H1 (cell line): ENCODE measurements around the gene ATP2A3. TPM values are rescaled to one million over a fixed set of nuclear protein-coding genes. Genes with fewer than 3 reads are reported as not detected.
A peak's percentile ranks its signal among the peaks of the same experiment; 100 is the strongest.

Source experiments
- CTCF ChIA-PET: fragments of 300-600 bp; sonication (Branson Sonifier 250); formaldehyde crosslinking; loops from one replicate; lab custom pipeline; 2021; ENCODE audit not compliant: partially characterized antibody; lab: Charles Lee
- POLR2A ChIA-PET: fragments of 300-600 bp; sonication (Branson Sonifier 250); formaldehyde crosslinking; loops from one replicate; lab custom pipeline; 2021; ENCODE audit warnings: inconsistent platforms; ENCODE audit not compliant: partially characterized antibody; lab: Charles Lee
- DNase-seq, 2 experiments: peaks; one replicate each; pipeline versions ENCODE4 v3.0.0 to v3.0.0-alpha.2; 2010 to 2022; ENCODE audit warnings: low spot score in 2 of 2, low read depth in 1 of 2, mixed read lengths in 1 of 2
- FAIRE-seq: peaks from 2 replicates; lab custom pipeline; 2011; peaks lifted over from hg19 to GRCh38; lab: Jason Lieb, UNC
- H2AFZ ChIP-seq: 2 replicates; pipeline ENCODE4 v1.8.1; 2012; ENCODE audit warnings: low read length, inconsistent platforms
- H2AK5ac ChIP-seq: 2 replicates; pipeline ENCODE4 v1.6.1; 2013; ENCODE audit warnings: low read depth, low read length
- H2BK120ac ChIP-seq: replicated peaks from 2 replicates; pipeline ENCODE3; 2013; ENCODE audit warnings: low read depth, low read length, inconsistent platforms
- H2BK12ac ChIP-seq: 2 replicates; pipeline ENCODE4 v1.6.1; 2013; ENCODE audit warnings: low read depth, low read length
- H2BK15ac ChIP-seq: 2 replicates; pipeline ENCODE4 v1.6.1; 2013; ENCODE audit warnings: low read length
- H2BK20ac ChIP-seq: 2 replicates; pipeline ENCODE4 v1.6.1; 2013; ENCODE audit warnings: low read length
- H2BK5ac ChIP-seq: 2 replicates; pipeline ENCODE4 v1.6.1; 2013; ENCODE audit warnings: low read depth, low read length
- H3K14ac ChIP-seq: 2 replicates; pipeline ENCODE4 v1.6.1; 2013; ENCODE audit warnings: inconsistent platforms; ENCODE audit not compliant: insufficient read length
- H3K18ac ChIP-seq: 2 replicates; pipeline ENCODE4 v1.6.1; 2013; ENCODE audit warnings: low read length; ENCODE audit errors: extremely low read depth
- H3K23ac ChIP-seq: 2 replicates; pipeline ENCODE4 v1.6.1; 2013; ENCODE audit warnings: inconsistent platforms; ENCODE audit not compliant: insufficient read length
- H3K23me2 ChIP-seq: 2 replicates; pipeline ENCODE4 v1.6.1; 2013; ENCODE audit warnings: low read depth, low read length
- H3K27ac ChIP-seq: 2 replicates; pipeline ENCODE4 v1.6.1; 2011; ENCODE audit warnings: low read depth, low read length, inconsistent platforms
- H3K27me3 ChIP-seq, 4 experiments: replicated peaks in 1 of 4; 1 replicate in 1 of 4; 2 replicates in 3 of 4; pipeline versions ENCODE4 v1.6.1 to v1.8.1; 2011 to 2013; ENCODE audit warnings: low read length in 3 of 4, mild to moderate bottlenecking in 3 of 4, inconsistent platforms in 2 of 4, mixed read lengths in 2 of 4, moderate library complexity in 1 of 4; ENCODE audit not compliant: control insufficient read depth in 3 of 4, insufficient read depth in 3 of 4; ENCODE audit errors: extremely low read depth in 1 of 4
- H3K36me3 ChIP-seq, 4 experiments: 2 replicates each; pipeline versions ENCODE4 v1.6.1 to v1.8.1; 2011 to 2013; ENCODE audit warnings: mild to moderate bottlenecking in 4 of 4, low read length in 3 of 4, moderate library complexity in 2 of 4, control low read depth in 1 of 4, inconsistent platforms in 1 of 4; ENCODE audit not compliant: insufficient read depth in 4 of 4, control insufficient read depth in 2 of 4
- H3K4ac ChIP-seq: replicated peaks from 2 replicates; pipeline ENCODE3; 2013; ENCODE audit warnings: low read length, low read depth, mixed read lengths, inconsistent platforms; ENCODE audit not compliant: insufficient read length
- H3K4me1 ChIP-seq, 4 experiments: replicated peaks in 1 of 4; 1 replicate in 1 of 4; 2 replicates in 3 of 4; pipeline versions ENCODE4 v1.6.1 to v1.8.1; 2011 to 2013; ENCODE audit warnings: low read length in 3 of 4, inconsistent platforms in 2 of 4, mixed read lengths in 1 of 4; ENCODE audit not compliant: insufficient read depth in 4 of 4, control insufficient read depth in 3 of 4
- H3K4me2 ChIP-seq, 2 experiments: 2 replicates each; pipeline versions ENCODE4 v1.6.1 to v1.8.1; 2011 to 2013; ENCODE audit warnings: low read depth in 2 of 2, low read length in 2 of 2, control low read depth in 1 of 2, inconsistent platforms in 1 of 2, mild to moderate bottlenecking in 1 of 2; ENCODE audit not compliant: insufficient read depth in 1 of 2
- H3K4me3 ChIP-seq, 4 experiments: fragments of 200-600, 300-600 bp in 1 of 4; sonication (generic), shearing (Covaris generic), sonication (Bioruptor Twin) in 1 of 4; 2 replicates each; pipeline versions ENCODE4 v1.5.1 to v1.8.1; 2011 to 2016; ENCODE audit warnings: low read length in 4 of 4, low read depth in 3 of 4, control low read depth in 2 of 4, inconsistent platforms in 2 of 4, mild to moderate bottlenecking in 2 of 4, mixed read lengths in 1 of 4, moderate library complexity in 1 of 4; ENCODE audit not compliant: insufficient read depth in 2 of 4; ENCODE audit errors: extremely low read depth in 1 of 4
- H3K56ac ChIP-seq: replicated peaks from 2 replicates; pipeline ENCODE3; 2013; ENCODE audit warnings: low read depth, mild to moderate bottlenecking, mixed read lengths, low read length, inconsistent platforms; ENCODE audit not compliant: insufficient read length
- H3K79me1 ChIP-seq: 2 replicates; pipeline ENCODE4 v1.6.1; 2013; ENCODE audit warnings: low read depth, low read length, control low read depth
- H3K79me2 ChIP-seq, 2 experiments: 2 replicates each; pipeline versions ENCODE4 v1.6.1 to v1.8.1; 2012 to 2013; ENCODE audit warnings: low read length in 2 of 2, mild to moderate bottlenecking in 2 of 2, inconsistent platforms in 1 of 2; ENCODE audit not compliant: insufficient read depth in 2 of 2, control insufficient read depth in 1 of 2
- H3K9ac ChIP-seq, 4 experiments: replicated peaks in 1 of 4; 1 replicate in 1 of 4; 2 replicates in 3 of 4; pipeline versions ENCODE4 v1.6.1 to v1.8.1; 2011 to 2013; ENCODE audit warnings: low read depth in 3 of 4, low read length in 3 of 4, control low read depth in 2 of 4, mild to moderate bottlenecking in 2 of 4, moderate library complexity in 2 of 4, inconsistent platforms in 1 of 4; ENCODE audit errors: extremely low read depth in 1 of 4
- H3K9me3 ChIP-seq, 2 experiments: 2 replicates each; pipeline versions ENCODE4 v1.6.1 to v1.8.1; 2012 to 2013; ENCODE audit warnings: mild to moderate bottlenecking in 2 of 2, moderate library complexity in 2 of 2, control low read depth in 1 of 2, inconsistent platforms in 1 of 2, low read depth in 1 of 2, low read length in 1 of 2, mixed read lengths in 1 of 2; ENCODE audit not compliant: insufficient read depth in 2 of 2
- H4K20me1 ChIP-seq, 2 experiments: replicated peaks in 1 of 2; 2 replicates each; pipeline versions ENCODE3 to v1.8.1; 2011 to 2013; ENCODE audit warnings: inconsistent platforms in 2 of 2, low read length in 2 of 2, mild to moderate bottlenecking in 1 of 2; ENCODE audit not compliant: insufficient read depth in 2 of 2, control insufficient read depth in 1 of 2
- H4K5ac ChIP-seq: 2 replicates; pipeline ENCODE4 v1.6.1; 2013; ENCODE audit warnings: low read length, low read depth, mixed read lengths, inconsistent platforms; ENCODE audit not compliant: insufficient read length
- H4K8ac ChIP-seq: 2 replicates; pipeline ENCODE4 v1.8.0; 2013; ENCODE audit warnings: mild to moderate bottlenecking, moderate library complexity, low read length, inconsistent platforms; ENCODE audit not compliant: insufficient read depth; ENCODE audit errors: extremely low read depth
- H4K91ac ChIP-seq: replicated peaks from 2 replicates; pipeline ENCODE3; 2013; ENCODE audit warnings: low read length, mixed read lengths, inconsistent platforms; ENCODE audit not compliant: insufficient read length
- BACH1 ChIP-seq: IDR thresholded peaks from 2 replicates; pipeline ENCODE4 v1.6.1; 2012; ENCODE audit warnings: low read length, improper control_type of control experiment
- BCL11A ChIP-seq, 2 experiments: IDR thresholded peaks; one replicate each; pipeline ENCODE4 v1.6.1; 2011; ENCODE audit warnings: low read depth in 2 of 2, low read length in 2 of 2, mild to moderate bottlenecking in 2 of 2
- CEBPB ChIP-seq: IDR thresholded peaks from 2 replicates; pipeline ENCODE4 v1.6.1; 2012; ENCODE audit warnings: low read depth, low read length
- CREB1 ChIP-seq: IDR thresholded peaks from 2 replicates; pipeline ENCODE4 v1.6.1; 2012; ENCODE audit warnings: inconsistent platforms
- EP300 ChIP-seq, 2 experiments: IDR thresholded peaks; 1 replicate in 1 of 2; 2 replicates in 1 of 2; pipeline ENCODE4 v1.6.1; 2011 to 2012; ENCODE audit warnings: low read depth in 2 of 2, low read length in 2 of 2, mild to moderate bottlenecking in 2 of 2, borderline replicate concordance in 1 of 2, inconsistent platforms in 1 of 2, moderate library complexity in 1 of 2
- NANOG ChIP-seq: IDR thresholded peaks from 2 replicates; pipeline ENCODE4 v1.6.1; 2011; ENCODE audit warnings: low read length, low read depth, mild to moderate bottlenecking, inconsistent platforms; ENCODE audit not compliant: insufficient read depth, poor library complexity, severe bottlenecking
- POLR2AphosphoS5 ChIP-seq: IDR thresholded peaks from 2 replicates; pipeline ENCODE4 v1.6.1; 2011; ENCODE audit warnings: low read depth, low read length
- RAD21 ChIP-seq, 2 experiments: IDR thresholded peaks in 1 of 2; conservative IDR thresholded peaks in 1 of 2; 2 replicates each; pipeline ENCODE4 v1.6.1; 2011; ENCODE audit warnings: low read depth in 2 of 2, low read length in 2 of 2, improper control_type of control experiment in 1 of 2, inconsistent platforms in 1 of 2, mild to moderate bottlenecking in 1 of 2, moderate library complexity in 1 of 2
- SIN3A ChIP-seq, 2 experiments: IDR thresholded peaks in 1 of 2; conservative IDR thresholded peaks in 1 of 2; 2 replicates each; pipeline ENCODE4 v1.6.1; 2011 to 2012; ENCODE audit warnings: low read length in 2 of 2, improper control_type of control experiment in 1 of 2, low read depth in 1 of 2, mild to moderate bottlenecking in 1 of 2
- YY1 ChIP-seq: IDR thresholded peaks from 2 replicates; pipeline ENCODE4 v1.6.1; 2011; ENCODE audit warnings: low read depth, mild to moderate bottlenecking, low read length
- WGBS, 2 experiments: shearing (Covaris generic) in 1 of 2; methylation state at CpG; one replicate each; pipeline versions ENCODE4 v1.1.6 to v1.1.7; 2013 to 2015; ENCODE audit warnings: low lambda C conversion rate in 2 of 2, mixed read lengths in 2 of 2, inconsistent platforms in 1 of 2, low coverage in 1 of 2, missing lambda C conversion rate in 1 of 2; ENCODE audit not compliant: insufficient replicate concordance in 2 of 2, insufficient coverage in 1 of 2, insufficient read length in 1 of 2; ENCODE audit errors: extremely low coverage in 1 of 2, missing lambda C conversion rate in 1 of 2; 5-methylcytosine and 5-hydroxymethylcytosine counted together
- polyA plus RNA-seq, 7 experiments: library from polyadenylated mRNA; depleted of rRNA in 3 of 7; stranded (reverse) in 5 of 7; unstranded in 2 of 7; fragments of >200 nt in 5 of 7; fragments of 200-250 nt in 2 of 7; gene quantifications; 1 replicate in 5 of 7; 2 replicates in 1 of 7; 4 replicates in 1 of 7; pipeline versions ENCODE4 v1.2.1 to v1.2.3, GENCODE V29; 2011 to 2013; ENCODE audit warnings: missing spikeins in 2 of 7, mixed read lengths in 2 of 7
- total RNA-seq: library from RNA; stranded (reverse); fragmentation: NEBNext Ultra II Directional; extraction: Animal tissue kit (Norgen Biotek cat#: 25700); gene quantifications from 2 replicates; pipeline ENCODE4 v1.2.1, GENCODE V29; 2021
- TF ChIP-seq, protein P1 (sequence below): IDR thresholded peaks from 2 replicates; pipeline ENCODE4 v1.6.1; 2012; ENCODE audit warnings: inconsistent platforms

The ATP2A3 gene
- total and polyA plus RNA-seq, 2 of the 8 experiments (the other 6 are each of a cell fraction or from before 2014, with no cell fraction given): 18.4 to 32.5 TPM

GRCh38 chr17:3935140-3935542, 29.1 kb downstream of the ATP2A3 start:
- Histone ChIP-seq H3K4ac (no peak overlapping the region), H2BK15ac (no peak overlapping the region), H3K79me1 (no peaks in the 10 kb centered on the region), H3K14ac (no peak overlapping the region), H3K9ac (no peak overlapping the region), H3K79me2 (no peaks in the 10 kb centered on the region), H4K20me1 (no peaks in the 10 kb centered on the region), H3K23me2 (no peaks in the 10 kb centered on the region; the same call in 1 of the 2 replicates), H3K4me3 (no peak overlapping the region), H4K8ac (no peak overlapping the region), H3K18ac (no peak overlapping the region), H2AFZ (no peak overlapping the region), H3K4me1 (no peaks in the 10 kb centered on the region), H4K5ac (no peak overlapping the region), H3K27ac (no peak overlapping the region), H2BK20ac (no peak overlapping the region), H3K36me3 (no peaks in the 10 kb centered on the region; a peak in 3 of 8 replicates), H3K27me3 (no peaks in the 10 kb centered on the region), H2BK5ac (no peak overlapping the region; the same call in 1 of the 2 replicates), H2BK12ac (no peak overlapping the region), H3K9me3 (no peaks in the 10 kb centered on the region), H3K56ac (peak overlapping the region; percentile 39), H3K23ac (no peak overlapping the region), H4K91ac (no peak overlapping the region), H2AK5ac (no peak overlapping the region), H2BK120ac (no peak overlapping the region), H3K4me2 (no peak overlapping the region)
- CTCF ChIA-PET: interaction anchor here (0.6 to 6.8 kb wide), 28 partner anchors 10 to 1023 kb away, joined by 3 to 102 read pairs (median 4); partner anchors contain the start of gene P2RX1
- POLR2A ChIA-PET: interaction anchor here (1.0 to 1.4 kb wide), 2 partner anchors 18 to 71 kb away, joined by 3 to 5 read pairs; no protein-coding TSS in a partner anchor
- DNase-seq (peak; percentile 44 to 80), FAIRE-seq (peak; percentile 78)
- WGBS, 2 experiments: 32% methylated on average over 8 of the region's 10 CpGs; no CpG with 5 or more reads in 1 of the 2 experiments
- TF ChIP-seq, protein P1, sequence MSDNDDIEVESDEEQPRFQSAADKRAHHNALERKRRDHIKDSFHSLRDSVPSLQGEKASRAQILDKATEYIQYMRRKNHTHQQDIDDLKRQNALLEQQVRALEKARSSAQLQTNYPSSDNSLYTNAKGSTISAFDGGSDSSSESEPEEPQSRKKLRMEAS: peak; percentile 19; the same call in 1 of the 2 replicates
- TF ChIP-seq CREB1 (peak; percentile 76), EP300 (IDR thresholded peaks at IDR 0.05; ENCODE audit: borderline replicate concordance in 1 of 2, low read depth in 2 of 2, low read length in 2 of 2) (peak in 1 of 2 experiments; percentile 62; a peak in 1 of 3 replicates), BCL11A (IDR thresholded peaks at IDR 0.05; ENCODE audit: low read depth in 2 of 2, low read length in 2 of 2) (no peak), CEBPB (no peak), YY1 (peak; percentile 72; the same call in 1 of the 2 replicates), RAD21 (IDR thresholded peaks at IDR 0.05 in 1 of 2, conservative IDR thresholded peaks at IDR 0.05 in 1 of 2; ENCODE audit: low read depth in 2 of 2, low read length in 2 of 2) (peak; percentile 92 to 94), NANOG (no peak), POLR2AphosphoS5 (no peak), BACH1 (no peak), SIN3A (conservative IDR thresholded peaks at IDR 0.05 in 1 of 2, IDR thresholded peaks at IDR 0.05 in 1 of 2; ENCODE audit: low read depth in 1 of 2, low read length in 2 of 2) (0 out of 4 replicates have a peak, but pooled peaks of 1 of the 2 experiments have one; percentile 54)
